H1 (cell line): ENCODE results near the gene ADARB2. TPM values are rescaled to one million over a fixed set of nuclear protein-coding genes. Genes with fewer than 3 reads are reported as not detected.

ENCODE experiments used
- CTCF ChIA-PET: fragments of 300-600 bp; sonication (Branson Sonifier 250); formaldehyde crosslinking; loops from one replicate; lab custom pipeline; 2021; ENCODE audit not compliant: partially characterized antibody; lab: Charles Lee
- POLR2A ChIA-PET: fragments of 300-600 bp; sonication (Branson Sonifier 250); formaldehyde crosslinking; loops from one replicate; lab custom pipeline; 2021; ENCODE audit warnings: inconsistent platforms; ENCODE audit not compliant: partially characterized antibody; lab: Charles Lee
- DNase-seq, 2 experiments: peaks; one replicate each; pipeline versions ENCODE4 v3.0.0 to v3.0.0-alpha.2; 2010 to 2022; ENCODE audit warnings: low spot score in 2 of 2, low read depth in 1 of 2, mixed read lengths in 1 of 2
- FAIRE-seq: peaks from 2 replicates; lab custom pipeline; 2011; peaks lifted over from hg19 to GRCh38; lab: Jason Lieb, UNC
- H2AFZ ChIP-seq: 2 replicates; pipeline ENCODE4 v1.8.1; 2012; ENCODE audit warnings: low read length, inconsistent platforms
- H2AK5ac ChIP-seq: 2 replicates; pipeline ENCODE4 v1.6.1; 2013; ENCODE audit warnings: low read depth, low read length
- H2BK120ac ChIP-seq: replicated peaks from 2 replicates; pipeline ENCODE3; 2013; ENCODE audit warnings: low read depth, low read length, inconsistent platforms
- H2BK12ac ChIP-seq: 2 replicates; pipeline ENCODE4 v1.6.1; 2013; ENCODE audit warnings: low read depth, low read length
- H2BK15ac ChIP-seq: 2 replicates; pipeline ENCODE4 v1.6.1; 2013; ENCODE audit warnings: low read length
- H2BK20ac ChIP-seq: 2 replicates; pipeline ENCODE4 v1.6.1; 2013; ENCODE audit warnings: low read length
- H2BK5ac ChIP-seq: 2 replicates; pipeline ENCODE4 v1.6.1; 2013; ENCODE audit warnings: low read depth, low read length
- H3K14ac ChIP-seq: 2 replicates; pipeline ENCODE4 v1.6.1; 2013; ENCODE audit warnings: inconsistent platforms; ENCODE audit not compliant: insufficient read length
- H3K18ac ChIP-seq: 2 replicates; pipeline ENCODE4 v1.6.1; 2013; ENCODE audit warnings: low read length; ENCODE audit errors: extremely low read depth
- H3K23ac ChIP-seq: 2 replicates; pipeline ENCODE4 v1.6.1; 2013; ENCODE audit warnings: inconsistent platforms; ENCODE audit not compliant: insufficient read length
- H3K23me2 ChIP-seq: 2 replicates; pipeline ENCODE4 v1.6.1; 2013; ENCODE audit warnings: low read depth, low read length
- H3K27ac ChIP-seq: 2 replicates; pipeline ENCODE4 v1.6.1; 2011; ENCODE audit warnings: low read depth, low read length, inconsistent platforms
- H3K27me3 ChIP-seq, 4 experiments: replicated peaks in 1 of 4; 1 replicate in 1 of 4; 2 replicates in 3 of 4; pipeline versions ENCODE4 v1.6.1 to v1.8.1; 2011 to 2013; ENCODE audit warnings: low read length in 3 of 4, mild to moderate bottlenecking in 3 of 4, inconsistent platforms in 2 of 4, mixed read lengths in 2 of 4, moderate library complexity in 1 of 4; ENCODE audit not compliant: control insufficient read depth in 3 of 4, insufficient read depth in 3 of 4; ENCODE audit errors: extremely low read depth in 1 of 4
- H3K36me3 ChIP-seq, 4 experiments: 2 replicates each; pipeline versions ENCODE4 v1.6.1 to v1.8.1; 2011 to 2013; ENCODE audit warnings: mild to moderate bottlenecking in 4 of 4, low read length in 3 of 4, moderate library complexity in 2 of 4, control low read depth in 1 of 4, inconsistent platforms in 1 of 4; ENCODE audit not compliant: insufficient read depth in 4 of 4, control insufficient read depth in 2 of 4
- H3K4ac ChIP-seq: replicated peaks from 2 replicates; pipeline ENCODE3; 2013; ENCODE audit warnings: low read length, low read depth, mixed read lengths, inconsistent platforms; ENCODE audit not compliant: insufficient read length
- H3K4me1 ChIP-seq, 4 experiments: replicated peaks in 1 of 4; 1 replicate in 1 of 4; 2 replicates in 3 of 4; pipeline versions ENCODE4 v1.6.1 to v1.8.1; 2011 to 2013; ENCODE audit warnings: low read length in 3 of 4, inconsistent platforms in 2 of 4, mixed read lengths in 1 of 4; ENCODE audit not compliant: insufficient read depth in 4 of 4, control insufficient read depth in 3 of 4
- H3K4me2 ChIP-seq, 2 experiments: 2 replicates each; pipeline versions ENCODE4 v1.6.1 to v1.8.1; 2011 to 2013; ENCODE audit warnings: low read depth in 2 of 2, low read length in 2 of 2, control low read depth in 1 of 2, inconsistent platforms in 1 of 2, mild to moderate bottlenecking in 1 of 2; ENCODE audit not compliant: insufficient read depth in 1 of 2
- H3K4me3 ChIP-seq, 4 experiments: fragments of 200-600, 300-600 bp in 1 of 4; sonication (generic), shearing (Covaris generic), sonication (Bioruptor Twin) in 1 of 4; 2 replicates each; pipeline versions ENCODE4 v1.5.1 to v1.8.1; 2011 to 2016; ENCODE audit warnings: low read length in 4 of 4, low read depth in 3 of 4, control low read depth in 2 of 4, inconsistent platforms in 2 of 4, mild to moderate bottlenecking in 2 of 4, mixed read lengths in 1 of 4, moderate library complexity in 1 of 4; ENCODE audit not compliant: insufficient read depth in 2 of 4; ENCODE audit errors: extremely low read depth in 1 of 4
- H3K56ac ChIP-seq: replicated peaks from 2 replicates; pipeline ENCODE3; 2013; ENCODE audit warnings: low read depth, mild to moderate bottlenecking, mixed read lengths, low read length, inconsistent platforms; ENCODE audit not compliant: insufficient read length
- H3K79me1 ChIP-seq: 2 replicates; pipeline ENCODE4 v1.6.1; 2013; ENCODE audit warnings: low read depth, low read length, control low read depth
- H3K79me2 ChIP-seq, 2 experiments: 2 replicates each; pipeline versions ENCODE4 v1.6.1 to v1.8.1; 2012 to 2013; ENCODE audit warnings: low read length in 2 of 2, mild to moderate bottlenecking in 2 of 2, inconsistent platforms in 1 of 2; ENCODE audit not compliant: insufficient read depth in 2 of 2, control insufficient read depth in 1 of 2
- H3K9ac ChIP-seq, 4 experiments: replicated peaks in 1 of 4; 1 replicate in 1 of 4; 2 replicates in 3 of 4; pipeline versions ENCODE4 v1.6.1 to v1.8.1; 2011 to 2013; ENCODE audit warnings: low read depth in 3 of 4, low read length in 3 of 4, control low read depth in 2 of 4, mild to moderate bottlenecking in 2 of 4, moderate library complexity in 2 of 4, inconsistent platforms in 1 of 4; ENCODE audit errors: extremely low read depth in 1 of 4
- H3K9me3 ChIP-seq, 2 experiments: 2 replicates each; pipeline versions ENCODE4 v1.6.1 to v1.8.1; 2012 to 2013; ENCODE audit warnings: mild to moderate bottlenecking in 2 of 2, moderate library complexity in 2 of 2, control low read depth in 1 of 2, inconsistent platforms in 1 of 2, low read depth in 1 of 2, low read length in 1 of 2, mixed read lengths in 1 of 2; ENCODE audit not compliant: insufficient read depth in 2 of 2
- H4K20me1 ChIP-seq, 2 experiments: replicated peaks in 1 of 2; 2 replicates each; pipeline versions ENCODE3 to v1.8.1; 2011 to 2013; ENCODE audit warnings: inconsistent platforms in 2 of 2, low read length in 2 of 2, mild to moderate bottlenecking in 1 of 2; ENCODE audit not compliant: insufficient read depth in 2 of 2, control insufficient read depth in 1 of 2
- H4K5ac ChIP-seq: 2 replicates; pipeline ENCODE4 v1.6.1; 2013; ENCODE audit warnings: low read length, low read depth, mixed read lengths, inconsistent platforms; ENCODE audit not compliant: insufficient read length
- H4K8ac ChIP-seq: 2 replicates; pipeline ENCODE4 v1.8.0; 2013; ENCODE audit warnings: mild to moderate bottlenecking, moderate library complexity, low read length, inconsistent platforms; ENCODE audit not compliant: insufficient read depth; ENCODE audit errors: extremely low read depth
- H4K91ac ChIP-seq: replicated peaks from 2 replicates; pipeline ENCODE3; 2013; ENCODE audit warnings: low read length, mixed read lengths, inconsistent platforms; ENCODE audit not compliant: insufficient read length
- BCL11A ChIP-seq, 2 experiments: IDR thresholded peaks; one replicate each; pipeline ENCODE4 v1.6.1; 2011; ENCODE audit warnings: low read depth in 2 of 2, low read length in 2 of 2, mild to moderate bottlenecking in 2 of 2
- CBX5 ChIP-seq: fragments of 300-800, 300-1000 bp; sonication (generic); IDR thresholded peaks from 2 replicates; pipeline ENCODE4 v1.7.1; 2016; ENCODE audit warnings: antibody characterized with exemption, low read length, low read depth
- EZH2 ChIP-seq: fragments of 200-600 bp; sonication (generic); IDR thresholded peaks from 2 replicates; pipeline ENCODE4 v1.7.1; 2012; ENCODE audit warnings: low read depth, mild to moderate bottlenecking, moderate library complexity, low read length, inconsistent platforms; ENCODE audit not compliant: severe bottlenecking
- PHF8 ChIP-seq: fragments of 200-600 bp; sonication (generic); conservative IDR thresholded peaks from 2 replicates; pipeline ENCODE4 v1.7.1; 2012; ENCODE audit warnings: low read depth, mild to moderate bottlenecking, inconsistent platforms, low read length, moderate library complexity
- RBBP5 ChIP-seq: IDR thresholded peaks from 2 replicates; pipeline ENCODE4 v1.7.1; 2012; ENCODE audit warnings: low read depth, mild to moderate bottlenecking, inconsistent platforms, low read length, moderate library complexity, borderline replicate concordance
- RXRA ChIP-seq: IDR thresholded peaks from 2 replicates; pipeline ENCODE4 v1.6.1; 2011; ENCODE audit warnings: low read depth, mild to moderate bottlenecking, low read length, moderate library complexity; ENCODE audit not compliant: insufficient read depth
- ZNF274 ChIP-seq: IDR thresholded peaks from 2 replicates; pipeline ENCODE4 v1.7.0; 2012; ENCODE audit warnings: low read length, borderline replicate concordance; ENCODE audit errors: extremely low read depth
- WGBS, 2 experiments: shearing (Covaris generic) in 1 of 2; methylation state at CpG; one replicate each; pipeline versions ENCODE4 v1.1.6 to v1.1.7; 2013 to 2015; ENCODE audit warnings: low lambda C conversion rate in 2 of 2, mixed read lengths in 2 of 2, inconsistent platforms in 1 of 2, low coverage in 1 of 2, missing lambda C conversion rate in 1 of 2; ENCODE audit not compliant: insufficient replicate concordance in 2 of 2, insufficient coverage in 1 of 2, insufficient read length in 1 of 2; ENCODE audit errors: extremely low coverage in 1 of 2, missing lambda C conversion rate in 1 of 2; 5-methylcytosine and 5-hydroxymethylcytosine counted together
- polyA plus RNA-seq, 7 experiments: library from polyadenylated mRNA; depleted of rRNA in 3 of 7; stranded (reverse) in 5 of 7; unstranded in 2 of 7; fragments of >200 nt in 5 of 7; fragments of 200-250 nt in 2 of 7; gene quantifications; 1 replicate in 5 of 7; 2 replicates in 1 of 7; 4 replicates in 1 of 7; pipeline versions ENCODE4 v1.2.1 to v1.2.3, GENCODE V29; 2011 to 2013; ENCODE audit warnings: missing spikeins in 2 of 7, mixed read lengths in 2 of 7
- total RNA-seq: library from RNA; stranded (reverse); fragmentation: NEBNext Ultra II Directional; extraction: Animal tissue kit (Norgen Biotek cat#: 25700); gene quantifications from 2 replicates; pipeline ENCODE4 v1.2.1, GENCODE V29; 2021

Gene ADARB2
- total and polyA plus RNA-seq, 2 of the 8 experiments (the other 6 are each of a cell fraction or from before 2014, with no cell fraction given) = 2.2 to 2.8 TPM

DNA sequence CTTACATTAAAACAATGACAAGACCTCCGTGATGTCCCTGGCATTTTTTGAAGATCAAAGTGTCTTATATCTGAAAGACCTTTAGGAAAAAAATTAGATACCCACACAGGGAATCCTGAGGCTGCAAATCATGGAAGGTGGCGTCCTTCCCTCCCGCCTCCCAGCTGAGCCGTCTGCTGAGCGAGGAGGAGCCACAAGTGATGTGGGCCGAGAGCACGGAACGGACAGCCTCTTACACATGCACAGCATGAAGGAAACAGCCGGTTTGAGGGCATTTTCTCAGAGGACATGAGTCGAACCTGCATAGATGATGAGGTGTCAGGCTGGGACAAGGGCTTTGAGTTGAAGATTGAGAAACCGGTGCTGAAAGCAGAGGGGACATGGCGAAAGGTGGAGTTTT is 163.3 kb downstream of the ADARB2 start:
- CTCF ChIA-PET = no interaction called here
- no peaks in the 10 kb centered on the region for H3K9me3 ChIP-seq
- H3K36me3 ChIP-seq = no peaks in the 10 kb centered on the region
- no peak overlapping the region; the same call in 1 of the 2 replicates for H3K18ac ChIP-seq
- no peak overlapping the region for H4K8ac ChIP-seq
- DNase-seq (no peak), FAIRE-seq (no peak)
- WGBS, 2 experiments = 84% methylated on average over 12 of the region's 12 CpGs; no CpG with 5 or more reads in 1 of the 2 experiments
- peaks cover 0 to 4% of the 10 kb centered on the region in 2 experiments for H4K20me1 ChIP-seq
- POLR2A ChIA-PET = no interaction called here
- no peak overlapping the region for H3K14ac ChIP-seq
- no peak overlapping the region for H3K4ac ChIP-seq
- H3K79me2 ChIP-seq = no peaks in the 10 kb centered on the region
- H3K56ac ChIP-seq = no peak overlapping the region
- TF ChIP-seq ZNF274 (no peak), PHF8 (no peak), EZH2 (no peak), RXRA (no peak), RBBP5 (no peak), BCL11A (IDR thresholded peaks at IDR 0.05; ENCODE audit: low read depth in 2 of 2, low read length in 2 of 2) (no peak), CBX5 (no peak)
- H3K27ac ChIP-seq = no peak overlapping the region
- no peak overlapping the region for H3K4me2 ChIP-seq
- no peak overlapping the region for H2AK5ac ChIP-seq
- H3K23me2 ChIP-seq = peaks cover 6% of the 10 kb centered on the region; the same call in 1 of the 2 replicates
- H3K4me1 ChIP-seq = no peaks in the 10 kb centered on the region; a peak in 1 of 7 replicates
- peaks cover 0 to 2% (median 0%) of the 10 kb centered on the region in 4 experiments; a peak in 2 of 7 replicates for H3K27me3 ChIP-seq
- no peak overlapping the region for H3K4me3 ChIP-seq
- no peaks in the 10 kb centered on the region; the same call in 1 of the 2 replicates for H3K79me1 ChIP-seq
- no peak overlapping the region for H2BK120ac ChIP-seq
- no peak overlapping the region for H2BK20ac ChIP-seq
- H2AFZ ChIP-seq = no peak overlapping the region
- no peak overlapping the region for H2BK12ac ChIP-seq
- H4K5ac ChIP-seq = no peak overlapping the region
- no peak overlapping the region for H2BK15ac ChIP-seq
- H3K23ac ChIP-seq = no peak overlapping the region
- no peak overlapping the region for H4K91ac ChIP-seq
- no peak overlapping the region for H2BK5ac ChIP-seq
- H3K9ac ChIP-seq = no peak overlapping the region
